HG03025 (cell line): Measurements from ENCODE around the gene YWHAG.
"Not testable (repeated sequence)": the region's sequence is repeated elsewhere in the genome, so short reads cannot be mapped to it uniquely, and the experiment has no call there.

Source experiments
- ATAC-seq: cut with Tn5 transposase; IDR thresholded peaks from one replicate; pipeline ENCODE4 v1.9.1; 2021; ENCODE audit warnings: mild to moderate bottlenecking, moderate library complexity; ENCODE audit not compliant: unreplicated experiment, low FRiP score

The YWHAG gene

DNA sequence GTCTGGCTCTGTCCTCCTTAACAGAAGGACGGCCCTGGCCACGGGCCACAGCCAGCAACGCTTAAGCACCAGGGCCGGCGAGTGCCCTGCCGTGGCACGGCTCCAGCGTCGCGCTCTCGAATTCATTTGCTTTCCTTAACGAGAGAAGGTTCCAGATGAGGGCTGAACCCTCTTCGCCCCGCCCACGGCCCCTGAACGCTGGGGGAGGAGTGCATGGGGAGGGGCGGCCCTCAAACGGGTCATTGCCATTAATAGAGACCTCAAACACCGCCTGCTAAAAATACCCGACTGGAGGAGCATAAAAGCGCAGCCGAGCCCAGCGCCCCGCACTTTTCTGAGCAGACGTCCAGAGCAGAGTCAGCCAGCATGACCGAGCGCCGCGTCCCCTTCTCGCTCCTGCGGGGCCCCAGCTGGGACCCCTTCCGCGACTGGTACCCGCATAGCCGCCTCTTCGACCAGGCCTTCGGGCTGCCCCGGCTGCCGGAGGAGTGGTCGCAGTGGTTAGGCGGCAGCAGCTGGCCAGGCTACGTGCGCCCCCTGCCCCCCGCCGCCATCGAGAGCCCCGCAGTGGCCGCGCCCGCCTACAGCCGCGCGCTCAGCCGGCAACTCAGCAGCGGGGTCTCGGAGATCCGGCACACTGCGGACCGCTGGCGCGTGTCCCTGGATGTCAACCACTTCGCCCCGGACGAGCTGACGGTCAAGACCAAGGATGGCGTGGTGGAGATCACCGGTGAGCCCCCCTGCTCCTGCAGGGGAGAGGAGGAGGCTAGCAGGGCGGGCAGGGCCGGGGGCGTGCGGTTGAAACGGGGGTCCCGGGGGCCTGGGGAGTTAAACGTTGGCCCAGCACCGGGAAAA, 56.2 kb downstream of the YWHAG start, which contains the start of gene HSPB1:
HSPB1 (plus strand) TSS at position 327 of the 855 bp plus-strand sequence; CDS start at position 367, 40 bp downstream.
- no peak for ATAC-seq

- ATAC-seq = no peak
Measured at GRCh38 chr7:76301000-76301399, 57.8 kb downstream of the YWHAG start.

- no peak for ATAC-seq
Measured at GRCh38 chr7:76300166-76300731, 58.5 kb downstream of the YWHAG start.

GRCh38 chr7:76296743-76297740, 61.7 kb downstream of the YWHAG start:
- ATAC-seq = no peak

DNA sequence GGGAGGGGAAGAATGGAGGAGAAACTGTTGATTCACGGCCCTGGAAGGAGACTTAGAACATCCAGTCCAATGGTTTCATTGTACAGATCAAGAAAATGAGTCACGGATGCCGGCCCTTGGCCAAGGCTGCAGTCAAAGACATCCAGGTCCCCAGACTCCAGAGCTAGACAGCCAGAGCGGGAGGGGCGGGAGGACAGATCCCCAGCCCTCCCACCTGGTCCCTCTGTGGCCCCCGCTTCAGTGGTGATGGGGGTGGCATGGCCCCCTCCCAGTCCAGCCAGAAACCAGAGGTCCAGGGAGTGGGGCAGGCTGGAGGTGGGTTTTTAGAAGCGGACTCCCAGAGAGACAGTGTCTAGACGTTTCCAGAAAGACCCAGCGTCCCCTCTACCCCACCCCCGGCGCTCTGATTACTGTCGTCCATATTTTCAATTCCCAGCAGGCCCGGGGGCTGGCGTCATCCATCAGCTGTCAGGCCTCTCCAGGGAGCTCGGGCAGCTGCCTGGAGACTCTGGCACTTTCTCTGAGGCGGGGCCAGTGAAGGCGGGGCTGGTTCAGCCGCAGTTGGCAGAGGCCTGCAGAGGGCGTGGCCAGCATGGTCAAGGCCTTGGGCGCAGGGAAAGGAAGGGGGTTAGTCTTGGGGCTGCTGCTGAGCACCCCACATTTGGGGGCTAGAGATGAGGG, 64.3 kb downstream of the YWHAG start:
- no peak for ATAC-seq

DNA sequence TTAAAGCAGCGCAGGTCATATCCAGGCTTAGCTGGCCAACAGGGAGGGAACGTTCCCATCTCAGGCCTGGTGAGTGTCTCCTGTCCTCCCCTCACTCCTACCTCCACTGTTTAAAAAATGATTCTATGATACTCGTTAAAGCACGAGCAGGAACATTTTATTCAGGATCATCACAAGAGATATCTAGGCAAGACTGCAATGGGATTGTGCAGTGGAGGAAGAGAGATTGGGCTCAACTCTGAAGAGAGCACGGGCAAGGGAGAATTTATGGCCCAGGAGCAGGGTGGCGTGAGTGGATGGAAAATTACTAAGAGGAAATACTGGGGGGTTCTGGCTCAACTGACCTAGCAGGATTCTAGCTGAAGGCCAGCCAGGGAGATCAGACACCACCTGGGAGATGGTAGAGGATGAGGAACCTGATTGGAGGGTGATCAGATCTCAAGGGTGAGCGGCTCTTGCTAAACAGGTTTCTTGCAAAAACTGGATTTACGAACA, 65.3 kb downstream of the YWHAG start:
- no peak for ATAC-seq

DNA sequence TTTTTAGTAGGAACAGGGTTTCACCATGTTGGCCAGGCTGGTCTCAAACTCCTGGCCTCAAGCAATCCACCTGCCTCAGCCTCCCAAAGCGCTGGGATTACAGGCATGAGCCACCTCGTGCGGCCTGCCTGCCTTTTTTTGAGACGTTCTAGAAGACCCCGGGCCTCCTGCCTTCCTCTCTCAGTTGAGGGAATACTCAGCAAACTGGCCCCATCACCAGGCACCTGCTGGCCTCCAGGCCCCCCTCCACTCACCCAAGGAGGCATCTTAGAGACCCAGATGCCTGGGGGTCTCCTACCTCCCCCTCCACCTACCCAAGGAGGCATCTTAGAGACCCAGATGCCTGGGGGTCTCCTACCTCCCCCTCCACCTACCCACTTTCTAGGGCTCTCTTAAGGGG, 65.9 kb downstream of the YWHAG start:
- ATAC-seq = not testable (repeated sequence)

DNA sequence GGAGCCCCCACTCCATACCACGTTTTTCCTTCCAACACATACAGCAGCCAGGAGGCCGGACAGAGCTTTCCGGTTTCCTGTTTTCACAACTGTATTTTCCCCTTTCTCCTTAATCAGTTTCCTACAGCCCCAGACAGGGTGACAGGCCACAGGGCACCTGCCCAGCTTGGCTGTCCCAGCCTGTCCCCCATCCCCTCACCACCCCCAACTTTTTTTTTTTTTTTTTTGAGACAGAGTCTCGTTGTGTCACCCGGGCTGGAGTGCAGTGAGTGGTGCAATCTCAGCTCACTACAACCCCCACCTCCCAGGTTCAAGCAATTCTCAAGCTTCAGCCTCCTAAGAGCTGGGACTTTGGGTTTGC, 66.6 kb downstream of the YWHAG start:
- ATAC-seq = no peak

- ATAC-seq = no peak
Measured at GRCh38 chr7:76291351-76292212, 67.2 kb downstream of the YWHAG start.

- not testable (repeated sequence) for ATAC-seq
Measured at GRCh38 chr7:76290847-76291350, 67.9 kb downstream of the YWHAG start.

- no peak for ATAC-seq
Measured at GRCh38 chr7:76286842-76287403, 71.9 kb downstream of the YWHAG start.

GRCh38 chr7:76285604-76286374, 73.0 kb downstream of the YWHAG start:
- ATAC-seq = no peak

- ATAC-seq = no peak
Measured at GRCh38 chr7:76283254-76284159, 75.3 kb downstream of the YWHAG start.

GRCh38 chr7:76282344-76283253, 76.2 kb downstream of the YWHAG start:
- ATAC-seq = no peak

DNA sequence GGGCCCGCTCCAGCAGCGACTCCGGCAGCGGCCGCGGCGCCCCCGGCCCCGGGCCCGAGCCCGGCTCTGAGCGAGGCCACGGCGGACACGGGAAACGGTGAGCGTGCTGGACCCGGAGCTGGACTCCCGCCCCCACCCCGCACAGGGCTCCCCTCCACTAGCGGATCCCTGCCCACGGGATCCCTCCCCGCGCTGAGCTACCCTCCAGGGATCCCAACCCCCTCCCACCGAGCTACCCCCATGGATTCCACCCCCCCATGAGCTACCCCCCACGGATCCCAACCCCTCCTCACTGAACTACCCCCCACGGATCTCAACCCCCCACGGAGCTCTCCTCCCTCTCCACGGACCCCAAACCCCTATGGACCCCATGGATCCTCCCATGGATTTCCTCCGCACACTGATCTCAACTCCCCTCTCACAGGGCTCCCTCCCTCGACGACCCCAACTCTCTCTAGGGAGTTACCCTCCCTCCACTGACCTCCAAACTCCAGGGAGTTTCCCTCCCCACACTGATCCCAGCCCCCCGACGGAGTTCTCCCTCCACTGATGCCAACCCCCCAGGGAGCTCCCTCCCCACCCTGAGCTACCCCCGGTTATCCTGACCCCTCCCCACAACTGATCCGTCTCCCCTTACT, 77.0 kb downstream of the YWHAG start:
- no peak for ATAC-seq
